KMS-11 (cell line): Measurements from ENCODE around the gene VAV1.

ENCODE experiments used
- H2AFZ ChIP-seq: fragments of 200-600 bp; sonication (generic); 2 replicates; pipeline ENCODE4 v1.6.1; 2016; ENCODE audit warnings: antibody characterized with exemption, mixed run types, low read depth
- H3K27ac ChIP-seq: fragments of 200-600 bp; sonication (generic); 2 replicates; pipeline ENCODE4 v1.6.1; 2016; ENCODE audit warnings: mild to moderate bottlenecking, mixed run types
- H3K27me3 ChIP-seq: fragments of 200-600 bp; sonication (generic); 2 replicates; pipeline ENCODE4 v1.6.1; 2017; ENCODE audit warnings: mild to moderate bottlenecking, low read depth, mixed run types, moderate library complexity; ENCODE audit not compliant: insufficient read depth
- H3K36me3 ChIP-seq: fragments of 200-600 bp; sonication (generic); 2 replicates; pipeline ENCODE4 v1.6.1; 2017; ENCODE audit warnings: mild to moderate bottlenecking, mixed run types; ENCODE audit not compliant: insufficient read depth
- H3K4me1 ChIP-seq: fragments of 200-600 bp; sonication (generic); 2 replicates; pipeline ENCODE4 v1.6.1; 2016; ENCODE audit warnings: mild to moderate bottlenecking, low read depth, mixed run types; ENCODE audit not compliant: poor library complexity, severe bottlenecking
- H3K4me2 ChIP-seq: fragments of 200-600 bp; sonication (generic); 2 replicates; pipeline ENCODE4 v1.7.0; 2016; ENCODE audit warnings: mild to moderate bottlenecking, mixed run types
- H3K4me3 ChIP-seq: fragments of 200-600 bp; sonication (generic); IDR thresholded peaks from 2 replicates; pipeline ENCODE4 v1.6.1; 2017; ENCODE audit warnings: low read depth, low read length, mixed read lengths; ENCODE audit not compliant: insufficient read depth
- H3K79me2 ChIP-seq: fragments of 200-600 bp; sonication (generic); 2 replicates; pipeline ENCODE4 v1.6.1; 2016; ENCODE audit warnings: low read depth, mixed run types; ENCODE audit not compliant: insufficient read depth
- H3K9ac ChIP-seq: fragments of 200-600 bp; sonication (generic); 2 replicates; pipeline ENCODE4 v1.6.1; 2016; ENCODE audit warnings: mild to moderate bottlenecking, mixed run types
- H4K20me1 ChIP-seq: fragments of 200-600 bp; sonication (generic); 2 replicates; pipeline ENCODE4 v1.6.1; 2016; ENCODE audit warnings: mild to moderate bottlenecking, mixed run types; ENCODE audit not compliant: insufficient read depth
- TF ChIP-seq, protein P1 (sequence below): fragments of 200-600 bp; sonication (generic); conservative IDR thresholded peaks from 2 replicates; pipeline ENCODE4 v1.6.1; 2017; ENCODE audit warnings: low read depth, mild to moderate bottlenecking, antibody characterized with exemption, low read length, moderate library complexity, mixed read lengths

VAV1 gene

DNA sequence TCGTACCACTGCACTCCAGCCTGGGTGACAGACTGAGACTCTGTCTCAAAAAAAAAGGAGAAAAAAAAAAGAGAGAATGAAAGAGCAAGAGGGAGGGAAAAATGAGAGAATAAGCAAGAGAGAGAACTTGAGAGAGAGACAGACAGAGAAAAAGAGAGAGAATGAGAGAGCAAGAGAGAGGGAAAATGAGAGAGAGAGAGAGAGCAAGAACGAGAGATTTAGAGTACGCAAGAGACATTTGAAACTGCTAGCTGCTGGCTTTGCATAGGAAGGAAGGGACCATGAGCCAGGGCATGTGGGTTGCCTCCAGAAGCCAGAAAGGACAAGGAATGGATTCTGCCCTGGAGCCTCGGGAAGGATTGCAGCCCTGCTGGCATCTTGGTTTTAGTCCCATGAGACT is 105.3 kb downstream of the VAV1 start:
- Histone ChIP-seq H3K9ac (no peak overlapping the region), H2AFZ (no peak overlapping the region), H3K27me3 (no peaks in the 10 kb centered on the region), H3K4me2 (no peak overlapping the region), H3K4me1 (no peaks in the 10 kb centered on the region), H3K4me3 (no peak overlapping the region), H3K79me2 (no peaks in the 10 kb centered on the region), H3K36me3 (no peaks in the 10 kb centered on the region), H3K27ac (no peak overlapping the region), H4K20me1 (no peaks in the 10 kb centered on the region)
- TF ChIP-seq, protein P1, sequence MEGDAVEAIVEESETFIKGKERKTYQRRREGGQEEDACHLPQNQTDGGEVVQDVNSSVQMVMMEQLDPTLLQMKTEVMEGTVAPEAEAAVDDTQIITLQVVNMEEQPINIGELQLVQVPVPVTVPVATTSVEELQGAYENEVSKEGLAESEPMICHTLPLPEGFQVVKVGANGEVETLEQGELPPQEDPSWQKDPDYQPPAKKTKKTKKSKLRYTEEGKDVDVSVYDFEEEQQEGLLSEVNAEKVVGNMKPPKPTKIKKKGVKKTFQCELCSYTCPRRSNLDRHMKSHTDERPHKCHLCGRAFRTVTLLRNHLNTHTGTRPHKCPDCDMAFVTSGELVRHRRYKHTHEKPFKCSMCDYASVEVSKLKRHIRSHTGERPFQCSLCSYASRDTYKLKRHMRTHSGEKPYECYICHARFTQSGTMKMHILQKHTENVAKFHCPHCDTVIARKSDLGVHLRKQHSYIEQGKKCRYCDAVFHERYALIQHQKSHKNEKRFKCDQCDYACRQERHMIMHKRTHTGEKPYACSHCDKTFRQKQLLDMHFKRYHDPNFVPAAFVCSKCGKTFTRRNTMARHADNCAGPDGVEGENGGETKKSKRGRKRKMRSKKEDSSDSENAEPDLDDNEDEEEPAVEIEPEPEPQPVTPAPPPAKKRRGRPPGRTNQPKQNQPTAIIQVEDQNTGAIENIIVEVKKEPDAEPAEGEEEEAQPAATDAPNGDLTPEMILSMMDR: no peak

DNA sequence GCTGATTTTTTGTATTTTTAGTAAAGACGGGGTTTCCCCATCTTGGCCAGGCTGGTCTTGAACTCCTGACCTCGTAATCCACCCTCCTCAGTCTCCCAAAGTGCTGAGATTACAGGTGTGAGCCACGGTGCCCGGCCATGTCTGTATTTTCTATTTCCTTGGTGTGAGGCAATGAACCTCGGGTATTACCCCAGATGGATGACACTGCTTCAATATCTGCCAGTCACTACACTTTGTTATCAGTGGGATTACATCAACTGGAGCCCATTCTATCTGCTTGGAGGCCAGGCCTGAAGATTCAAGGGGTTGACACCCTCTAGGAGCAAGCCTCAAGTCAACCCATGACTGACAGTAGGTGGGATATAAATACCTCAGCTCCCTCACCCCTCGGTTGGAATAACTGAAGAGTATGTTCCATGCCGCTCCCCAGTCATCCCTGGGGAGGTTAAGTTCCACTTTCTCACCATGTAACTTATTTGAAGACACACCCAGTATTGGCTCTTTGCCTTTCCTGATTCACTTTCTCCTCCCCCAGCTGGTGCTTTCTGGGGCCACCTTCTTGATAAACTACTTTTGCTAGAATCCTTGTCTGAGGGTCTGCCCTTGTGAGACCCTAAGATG is 113.9 kb downstream of the VAV1 start:
- Histone ChIP-seq H3K27me3 (no peaks in the 10 kb centered on the region), H4K20me1 (no peaks in the 10 kb centered on the region), H3K9ac (no peak overlapping the region), H2AFZ (no peak overlapping the region), H3K4me1 (no peaks in the 10 kb centered on the region), H3K4me3 (no peak overlapping the region), H3K27ac (no peak overlapping the region), H3K4me2 (no peak overlapping the region), H3K36me3 (no peaks in the 10 kb centered on the region), H3K79me2 (no peaks in the 10 kb centered on the region)
- TF ChIP-seq, protein P1: no peak

DNA sequence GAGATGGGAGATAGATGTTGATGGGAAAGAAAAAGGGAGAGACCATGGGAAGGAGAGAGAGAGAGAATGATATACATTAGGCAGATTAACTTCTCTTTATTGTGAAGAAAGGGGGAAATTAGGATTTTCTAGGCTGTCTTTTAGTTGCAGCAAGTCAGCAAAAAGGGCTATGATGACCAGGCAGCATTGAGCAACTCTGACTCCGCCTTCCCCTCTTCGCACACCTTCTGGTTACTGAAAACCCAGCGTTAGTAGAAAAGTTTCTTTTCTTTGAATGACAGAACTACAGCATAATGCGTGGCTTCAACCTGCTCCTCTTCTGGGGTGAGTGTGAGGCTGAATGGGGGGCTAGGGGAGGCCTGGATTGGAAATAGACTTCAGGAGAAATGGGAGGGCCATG is 114.8 kb downstream of the VAV1 start, which contains the start of gene ADGRE1:
Gene ADGRE1, plus strand, starts transcription at position 264 of the 400 bp plus-strand sequence. Its CDS starts 30 bp downstream, at position 294.
- Histone ChIP-seq H2AFZ (no peak within 1 kb of the TSS), H4K20me1 (no peaks in the 10 kb centered on the region), H3K4me1 (no peaks in the 10 kb centered on the region), H3K9ac (no peak within 1 kb of the TSS), H3K27me3 (no peaks in the 10 kb centered on the region), H3K36me3 (no peaks in the 10 kb centered on the region), H3K4me2 (no peak within 1 kb of the TSS), H3K4me3 (no peak within 1 kb of the TSS), H3K27ac (no peak within 1 kb of the TSS), H3K79me2 (no peaks in the 10 kb centered on the region)
- TF ChIP-seq, protein P1: no peak

DNA sequence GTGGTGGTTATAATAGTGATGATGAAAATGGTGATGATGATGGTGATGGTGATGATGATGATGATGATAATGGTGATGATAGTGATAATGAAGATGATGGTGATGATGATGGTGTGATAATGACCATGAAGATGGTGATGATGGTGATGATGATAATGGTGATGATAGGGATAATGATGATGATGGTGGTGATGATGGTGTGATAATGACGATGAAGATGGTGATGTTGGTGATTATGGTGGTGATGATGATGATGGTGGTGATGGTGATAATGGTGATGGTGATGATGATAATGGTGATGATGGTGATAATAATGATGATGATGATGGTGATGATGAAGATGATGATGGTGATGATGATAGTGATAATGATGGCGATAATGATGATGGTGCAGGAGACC is 116.5 kb downstream of the VAV1 start:
- no peaks in the 10 kb centered on the region for H3K36me3 ChIP-seq
- no peaks in the 10 kb centered on the region for H4K20me1 ChIP-seq
- H3K79me2 ChIP-seq: no peaks in the 10 kb centered on the region
- H2AFZ ChIP-seq: no peak overlapping the region
- TF ChIP-seq, protein P1: no peak
- H3K4me1 ChIP-seq: no peaks in the 10 kb centered on the region
- no peak overlapping the region for H3K4me3 ChIP-seq
- no peak overlapping the region for H3K4me2 ChIP-seq
- no peak overlapping the region for H3K9ac ChIP-seq
- H3K27me3 ChIP-seq: no peaks in the 10 kb centered on the region
- H3K27ac ChIP-seq: no peak overlapping the region
